GM19043 (cell line): ENCODE results near the gene TBC1D3.
"Not testable (repeated sequence)": the region's sequence is repeated elsewhere in the genome, so short reads cannot be mapped to it uniquely, and the experiment has no call there.

Source experiments
- ATAC-seq: cut with Tn5 transposase; IDR thresholded peaks from one replicate; pipeline ENCODE4 v1.9.1; 2021; ENCODE audit warnings: low read depth; ENCODE audit not compliant: unreplicated experiment

The TBC1D3 gene

GRCh38 chr17:38192455-38192854 is at the start of gene TBC1D3:
TBC1D3 (minus strand) TSS chr17:38192555; CDS start chr17:38191029, 1,526 bp downstream.
- not testable (repeated sequence) for ATAC-seq

DNA sequence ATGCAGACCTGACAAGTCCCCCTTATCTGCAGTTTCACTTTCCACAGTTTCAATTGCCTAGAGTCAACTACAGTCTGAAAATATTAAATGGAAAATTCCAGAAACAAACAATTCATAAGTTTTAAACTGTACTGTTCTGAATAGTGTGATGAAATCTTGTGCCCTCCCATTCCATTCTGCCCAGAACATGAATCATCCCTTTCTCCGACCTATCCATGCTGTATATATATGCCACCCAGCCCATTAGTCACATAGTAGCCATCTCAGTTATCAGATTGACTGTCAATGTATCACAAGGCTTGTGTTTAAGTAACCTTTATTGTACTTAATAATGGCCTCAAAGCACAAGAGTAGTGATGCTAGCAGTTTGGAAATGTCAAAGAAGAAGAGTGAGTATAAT is 40.4 kb upstream of the TBC1D3 start:
- not testable (repeated sequence) for ATAC-seq

GRCh38 chr17:38225844-38226495 is 33.6 kb upstream of the TBC1D3 start:
- not testable (repeated sequence) for ATAC-seq

GRCh38 chr17:38220867-38221266 is 28.5 kb upstream of the TBC1D3 start:
- not testable (repeated sequence) for ATAC-seq

DNA sequence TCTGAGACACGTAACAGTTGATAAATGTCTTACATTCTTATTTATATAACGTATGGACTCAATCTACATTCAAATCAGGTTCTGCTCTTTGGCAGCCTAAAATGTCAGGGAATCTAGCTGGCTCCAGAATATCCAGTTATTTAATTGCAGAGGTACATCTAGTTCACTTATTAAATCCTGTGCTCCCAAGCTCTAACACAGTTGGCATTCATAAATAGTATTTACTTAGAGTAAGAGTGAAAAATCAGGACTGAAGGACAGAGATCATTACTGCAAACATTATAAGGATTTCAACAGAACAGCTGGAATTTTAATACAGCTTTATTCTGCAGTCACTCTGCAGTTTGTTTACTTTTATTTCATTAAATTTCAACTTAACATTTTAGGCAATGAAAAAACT is 7.9 kb upstream of the TBC1D3 start:
- ATAC-seq: not testable (repeated sequence)

DNA sequence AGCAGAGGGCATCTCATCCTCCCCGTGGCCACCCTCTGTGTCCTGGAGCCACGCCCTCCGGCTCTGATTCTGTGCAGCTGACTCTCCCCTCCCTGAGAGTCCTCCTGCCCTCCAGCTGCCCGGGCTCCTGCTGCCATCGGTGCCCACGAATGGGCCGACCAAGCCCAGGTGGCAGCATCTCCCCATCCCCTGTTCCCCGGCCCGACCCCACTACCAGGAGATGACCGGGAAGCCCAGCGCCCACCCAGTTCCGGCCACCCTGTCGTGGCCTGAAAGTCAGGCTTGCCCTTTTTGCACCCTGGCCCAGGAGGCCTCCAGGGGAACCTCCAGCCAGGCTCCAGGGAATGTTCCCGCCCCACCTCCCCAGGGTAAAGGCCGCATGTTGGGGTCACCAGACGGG is 57.5 kb downstream of the TBC1D3 start:
- ATAC-seq: not testable (repeated sequence)
